H9 (cell line): ENCODE data around the gene GAL3ST1. TPM values are rescaled to one million over a fixed set of nuclear protein-coding genes. Genes with fewer than 3 reads are reported as not detected.

Experiments used
- DNase-seq: peaks from one replicate; pipeline ENCODE4 v3.0.0-alpha.2; 2017
- H2AFZ ChIP-seq: one replicate; pipeline ENCODE4 v1.6.1; 2013; ENCODE audit warnings: mild to moderate bottlenecking, low read length, control low read depth, moderate library complexity
- H2AK5ac ChIP-seq: 2 replicates; pipeline ENCODE4 v1.6.1; 2013; ENCODE audit warnings: low read length, control low read depth, mixed read lengths; ENCODE audit not compliant: insufficient read length
- H2BK120ac ChIP-seq: one replicate; pipeline ENCODE4 v1.6.1; 2013; ENCODE audit warnings: low read depth, mild to moderate bottlenecking, low read length, control low read depth, inconsistent platforms; ENCODE audit not compliant: poor library complexity, severe bottlenecking
- H2BK12ac ChIP-seq: 2 replicates; pipeline ENCODE4 v1.6.1; 2013; ENCODE audit warnings: low read length, control low read depth, mixed read lengths, low read depth; ENCODE audit not compliant: insufficient read length
- H2BK15ac ChIP-seq: 2 replicates; pipeline ENCODE4 v1.6.1; 2013; ENCODE audit warnings: low read depth, low read length, control low read depth
- H2BK20ac ChIP-seq: one replicate; pipeline ENCODE4 v1.6.1; 2013; ENCODE audit warnings: low read depth, mild to moderate bottlenecking, low read length, control low read depth, inconsistent platforms; ENCODE audit not compliant: poor library complexity, severe bottlenecking
- H2BK5ac ChIP-seq: 2 replicates; pipeline ENCODE4 v1.6.1; 2013; ENCODE audit warnings: low read length, control low read depth, mixed read lengths; ENCODE audit not compliant: insufficient read length
- H3K14ac ChIP-seq: 2 replicates; pipeline ENCODE4 v1.6.1; 2013; ENCODE audit warnings: low read length, control low read depth; ENCODE audit not compliant: insufficient read depth
- H3K18ac ChIP-seq: 2 replicates; pipeline ENCODE4 v1.6.1; 2013; ENCODE audit warnings: low read depth, mild to moderate bottlenecking, mixed read lengths, low read length, control low read depth; ENCODE audit not compliant: insufficient read length
- H3K23ac ChIP-seq: 2 replicates; pipeline ENCODE4 v1.6.1; 2013; ENCODE audit warnings: low read length, control low read depth, mixed read lengths, low read depth; ENCODE audit not compliant: insufficient read length
- H3K23me2 ChIP-seq: 2 replicates; pipeline ENCODE4 v1.6.1; 2013; ENCODE audit warnings: low read depth, mild to moderate bottlenecking, mixed read lengths, low read length, control low read depth; ENCODE audit not compliant: insufficient read length, poor library complexity, severe bottlenecking
- H3K27ac ChIP-seq: 2 replicates; pipeline ENCODE4 v1.5.1; 2013; ENCODE audit warnings: low read length, control low read depth, mixed read lengths, low read depth; ENCODE audit not compliant: insufficient read length
- H3K27me3 ChIP-seq: 2 replicates; pipeline ENCODE4 v1.6.1; 2013; ENCODE audit warnings: low read length, control low read depth, inconsistent platforms; ENCODE audit not compliant: insufficient read depth
- H3K4ac ChIP-seq: 2 replicates; pipeline ENCODE4 v1.6.1; 2013; ENCODE audit warnings: low read depth, mild to moderate bottlenecking, control low read depth, inconsistent platforms, low read length, moderate library complexity
- H3K4me1 ChIP-seq: 2 replicates; pipeline ENCODE4 v1.6.1; 2013; ENCODE audit warnings: low read length, control low read depth, inconsistent platforms; ENCODE audit not compliant: insufficient read depth
- H3K4me2 ChIP-seq: 2 replicates; pipeline ENCODE4 v1.6.1; 2013; ENCODE audit warnings: low read length, control low read depth, mixed read lengths; ENCODE audit not compliant: insufficient read length, insufficient read depth
- H3K56ac ChIP-seq: 2 replicates; pipeline ENCODE4 v1.6.1; 2013; ENCODE audit warnings: low read depth, mild to moderate bottlenecking, mixed read lengths, low read length, control low read depth; ENCODE audit not compliant: insufficient read length
- H3K79me1 ChIP-seq: 2 replicates; pipeline ENCODE4 v1.6.1; 2013; ENCODE audit warnings: low read depth, mild to moderate bottlenecking, moderate library complexity, low read length, control low read depth, inconsistent platforms; ENCODE audit not compliant: insufficient read depth, poor library complexity, severe bottlenecking
- H3K79me2 ChIP-seq: 2 replicates; pipeline ENCODE4 v1.6.1; 2013; ENCODE audit warnings: low read length, control low read depth, inconsistent platforms; ENCODE audit not compliant: insufficient read depth
- H3K9ac ChIP-seq: 2 replicates; pipeline ENCODE4 v1.6.1; 2013; ENCODE audit warnings: low read length, control low read depth, mixed read lengths; ENCODE audit not compliant: insufficient read length; ENCODE audit errors: extremely low read depth
- H3K9me3 ChIP-seq: one replicate; pipeline ENCODE4 v1.6.1; 2013; ENCODE audit warnings: low read depth, low read length, inconsistent platforms; ENCODE audit not compliant: control insufficient read depth
- H3T11ph ChIP-seq: one replicate; pipeline ENCODE4 v1.6.1; 2013; ENCODE audit warnings: mild to moderate bottlenecking, low read length, control low read depth, inconsistent platforms
- H4K20me1 ChIP-seq: one replicate; pipeline ENCODE4 v1.6.1; 2013; ENCODE audit not compliant: control insufficient read depth, insufficient read length, insufficient read depth
- H4K5ac ChIP-seq: 2 replicates; pipeline ENCODE4 v1.6.1; 2013; ENCODE audit warnings: low read depth, mild to moderate bottlenecking, mixed read lengths, low read length, control low read depth; ENCODE audit not compliant: insufficient read length
- H4K8ac ChIP-seq: replicated peaks from 2 replicates; pipeline ENCODE4 v1.6.1; 2013; ENCODE audit warnings: low read length, control low read depth, mixed read lengths, low read depth; ENCODE audit not compliant: insufficient read length
- H4K91ac ChIP-seq: 2 replicates; pipeline ENCODE4 v1.6.1; 2013; ENCODE audit warnings: low read depth, mild to moderate bottlenecking, moderate library complexity, mixed read lengths, low read length, control low read depth; ENCODE audit not compliant: insufficient read length
- H3K27ac Mint-ChIP-seq, 3 experiments: 2 replicates in 2 of 3; 3 replicates in 1 of 3; pipeline ENCODE4 v1.8.0; 2020 to 2021; ENCODE audit warnings: mixed read lengths in 3 of 3, mild to moderate bottlenecking in 1 of 3, moderate library complexity in 1 of 3
- H3K27me3 Mint-ChIP-seq: 2 replicates; pipeline ENCODE4 v1.8.0; 2021; ENCODE audit warnings: low read depth, mild to moderate bottlenecking, moderate library complexity, mixed read lengths
- H3K36me3 Mint-ChIP-seq, 3 experiments: 2 replicates in 2 of 3; 3 replicates in 1 of 3; pipeline ENCODE4 v1.8.0; 2020 to 2021; ENCODE audit warnings: low read depth in 3 of 3, mixed read lengths in 3 of 3; ENCODE audit not compliant: insufficient read depth in 1 of 3
- H3K4me1 Mint-ChIP-seq, 2 experiments: 2 replicates each; pipeline ENCODE4 v1.8.0; 2020; ENCODE audit warnings: mixed read lengths in 2 of 2
- H3K4me3 Mint-ChIP-seq, 2 experiments: 2 replicates in 1 of 2; 3 replicates in 1 of 2; pipeline ENCODE4 v1.8.0; 2020 to 2021; ENCODE audit warnings: mild to moderate bottlenecking in 2 of 2, mixed read lengths in 2 of 2, moderate library complexity in 1 of 2
- H3K9me3 Mint-ChIP-seq, 2 experiments: 2 replicates in 1 of 2; 3 replicates in 1 of 2; pipeline ENCODE4 v1.8.0; 2020; ENCODE audit warnings: mild to moderate bottlenecking in 2 of 2, mixed read lengths in 2 of 2, moderate library complexity in 1 of 2
- WGBS: extraction: QIAGEN DNeasy Blood & Tissue Kit; methylation state at CpG from one replicate; pipeline ENCODE4 v1.1.7; 2013; ENCODE audit warnings: missing lambda C conversion rate, low lambda C conversion rate, mixed read lengths; ENCODE audit not compliant: insufficient read length; ENCODE audit errors: extremely low coverage; 5-methylcytosine and 5-hydroxymethylcytosine counted together
- total RNA-seq: library from RNA; stranded (reverse); gene quantifications from 2 replicates; pipeline ENCODE4 v1.2.1, GENCODE V29; 2021
- TF ChIP-seq, protein P1 (sequence below): fragments of 200-600 bp; sonication (generic); conservative IDR thresholded peaks from 3 replicates; pipeline ENCODE4 v1.8.0; 2021; ENCODE audit warnings: antibody characterized with exemption, mild to moderate bottlenecking

GAL3ST1 gene
- total RNA-seq, 1 experiment from 2014 or later = 5.1 TPM

DNA sequence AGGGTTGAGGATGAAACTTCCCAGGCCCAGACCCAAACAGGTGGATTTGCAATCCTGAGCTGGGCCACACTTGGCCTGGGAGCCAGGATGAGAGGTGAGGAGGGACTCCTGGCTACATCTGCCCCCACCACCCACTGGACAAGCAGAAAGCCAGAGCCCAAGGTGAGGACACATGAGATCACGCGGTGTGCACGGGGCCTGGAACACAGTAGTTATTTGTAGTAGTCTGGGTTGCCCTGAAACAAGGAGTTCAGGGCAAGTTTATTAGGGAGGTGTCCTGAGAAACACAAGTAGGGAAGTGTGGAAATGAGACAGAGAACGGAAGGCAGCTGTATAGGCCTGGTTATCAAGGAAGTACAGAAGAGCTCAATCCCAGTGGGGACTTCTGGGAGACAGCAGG lies 27.3 kb downstream of the GAL3ST1 start:
- Histone ChIP-seq H3K23ac (no peak overlapping the region), H3K4ac (no peak overlapping the region), H3K27me3 (no peaks in the 10 kb centered on the region; the same call in 1 of the 2 replicates), H3K18ac (no peak overlapping the region), H3K9ac (no peak overlapping the region), H3K9me3 (no peaks in the 10 kb centered on the region), H3K79me2 (no peaks in the 10 kb centered on the region), H2BK120ac (no peak overlapping the region), H3T11ph (no peak overlapping the region), H3K23me2 (no peaks in the 10 kb centered on the region), H4K91ac (no peak overlapping the region), H3K4me2 (no peak overlapping the region), H3K56ac (no peak overlapping the region), H3K4me1 (no peaks in the 10 kb centered on the region; the same call in 1 of the 2 replicates), H3K79me1 (no peaks in the 10 kb centered on the region), H4K8ac (no peak overlapping the region), H2BK12ac (no peak overlapping the region), H2AFZ (no peak overlapping the region), H4K5ac (no peak overlapping the region), H3K27ac (no peak overlapping the region), H2BK5ac (no peak overlapping the region), H2BK20ac (no peak overlapping the region), H2BK15ac (no peak overlapping the region), H4K20me1 (no peaks in the 10 kb centered on the region), H3K14ac (no peak overlapping the region), H2AK5ac (no peak overlapping the region)
- H3K36me3 Mint-ChIP-seq = peaks cover 0 to 2% (median 0%) of the 10 kb centered on the region in 3 experiments; a peak in 1 of 7 replicates
- no peaks in the 10 kb centered on the region; a peak in 1 of 5 replicates for H3K9me3 Mint-ChIP-seq
- WGBS = no CpG with 5 or more reads among the region's 4 CpGs
- no peak for DNase-seq
- H3K4me3 Mint-ChIP-seq = no peak overlapping the region
- peaks cover 4 to 21% of the 10 kb centered on the region in 2 experiments for H3K4me1 Mint-ChIP-seq
- TF ChIP-seq, protein P1, sequence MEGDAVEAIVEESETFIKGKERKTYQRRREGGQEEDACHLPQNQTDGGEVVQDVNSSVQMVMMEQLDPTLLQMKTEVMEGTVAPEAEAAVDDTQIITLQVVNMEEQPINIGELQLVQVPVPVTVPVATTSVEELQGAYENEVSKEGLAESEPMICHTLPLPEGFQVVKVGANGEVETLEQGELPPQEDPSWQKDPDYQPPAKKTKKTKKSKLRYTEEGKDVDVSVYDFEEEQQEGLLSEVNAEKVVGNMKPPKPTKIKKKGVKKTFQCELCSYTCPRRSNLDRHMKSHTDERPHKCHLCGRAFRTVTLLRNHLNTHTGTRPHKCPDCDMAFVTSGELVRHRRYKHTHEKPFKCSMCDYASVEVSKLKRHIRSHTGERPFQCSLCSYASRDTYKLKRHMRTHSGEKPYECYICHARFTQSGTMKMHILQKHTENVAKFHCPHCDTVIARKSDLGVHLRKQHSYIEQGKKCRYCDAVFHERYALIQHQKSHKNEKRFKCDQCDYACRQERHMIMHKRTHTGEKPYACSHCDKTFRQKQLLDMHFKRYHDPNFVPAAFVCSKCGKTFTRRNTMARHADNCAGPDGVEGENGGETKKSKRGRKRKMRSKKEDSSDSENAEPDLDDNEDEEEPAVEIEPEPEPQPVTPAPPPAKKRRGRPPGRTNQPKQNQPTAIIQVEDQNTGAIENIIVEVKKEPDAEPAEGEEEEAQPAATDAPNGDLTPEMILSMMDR = no peak
- peaks cover 27% of the 10 kb centered on the region for H3K27me3 Mint-ChIP-seq
- no peak overlapping the region for H3K27ac Mint-ChIP-seq
